ENCODE results near the gene ACOT8.
"Not testable (repeated sequence)": the region's sequence is repeated elsewhere in the genome, so short reads cannot be mapped to it uniquely, and the experiment has no call there.

ACOT8 gene

DNA sequence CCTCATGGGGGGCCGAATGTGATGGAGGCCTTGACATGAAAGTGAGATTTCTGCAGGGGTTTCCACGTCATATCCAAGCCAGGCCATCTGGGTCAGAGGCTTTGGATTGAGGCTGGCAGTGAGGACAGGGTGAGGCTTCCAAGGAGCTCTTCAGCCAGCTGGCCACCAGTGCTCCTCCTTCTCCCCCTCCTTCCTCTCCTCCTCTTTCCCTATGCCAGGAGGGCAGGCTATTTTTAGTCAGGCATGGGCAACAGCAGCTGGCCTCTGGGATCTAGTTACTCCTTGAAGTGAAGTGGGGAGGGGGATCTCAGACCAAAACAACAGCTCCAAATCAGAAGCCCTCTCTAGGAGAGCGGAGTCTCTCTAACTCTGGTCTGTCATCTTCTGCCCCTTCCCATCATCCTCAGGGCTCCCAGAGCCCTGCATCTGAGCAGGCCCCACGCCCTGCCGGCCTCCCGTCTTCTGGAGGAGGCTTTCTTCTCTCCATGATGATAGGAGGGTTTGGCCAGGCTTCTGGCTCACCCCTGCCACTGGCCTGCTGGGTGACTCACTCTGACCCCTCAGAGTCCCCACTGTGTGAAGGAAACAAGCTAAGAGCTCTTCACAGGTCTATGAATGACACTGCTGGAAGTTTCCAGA is 30.7 kb downstream of the ACOT8 start:
- no peak for DNase-seq

DNA sequence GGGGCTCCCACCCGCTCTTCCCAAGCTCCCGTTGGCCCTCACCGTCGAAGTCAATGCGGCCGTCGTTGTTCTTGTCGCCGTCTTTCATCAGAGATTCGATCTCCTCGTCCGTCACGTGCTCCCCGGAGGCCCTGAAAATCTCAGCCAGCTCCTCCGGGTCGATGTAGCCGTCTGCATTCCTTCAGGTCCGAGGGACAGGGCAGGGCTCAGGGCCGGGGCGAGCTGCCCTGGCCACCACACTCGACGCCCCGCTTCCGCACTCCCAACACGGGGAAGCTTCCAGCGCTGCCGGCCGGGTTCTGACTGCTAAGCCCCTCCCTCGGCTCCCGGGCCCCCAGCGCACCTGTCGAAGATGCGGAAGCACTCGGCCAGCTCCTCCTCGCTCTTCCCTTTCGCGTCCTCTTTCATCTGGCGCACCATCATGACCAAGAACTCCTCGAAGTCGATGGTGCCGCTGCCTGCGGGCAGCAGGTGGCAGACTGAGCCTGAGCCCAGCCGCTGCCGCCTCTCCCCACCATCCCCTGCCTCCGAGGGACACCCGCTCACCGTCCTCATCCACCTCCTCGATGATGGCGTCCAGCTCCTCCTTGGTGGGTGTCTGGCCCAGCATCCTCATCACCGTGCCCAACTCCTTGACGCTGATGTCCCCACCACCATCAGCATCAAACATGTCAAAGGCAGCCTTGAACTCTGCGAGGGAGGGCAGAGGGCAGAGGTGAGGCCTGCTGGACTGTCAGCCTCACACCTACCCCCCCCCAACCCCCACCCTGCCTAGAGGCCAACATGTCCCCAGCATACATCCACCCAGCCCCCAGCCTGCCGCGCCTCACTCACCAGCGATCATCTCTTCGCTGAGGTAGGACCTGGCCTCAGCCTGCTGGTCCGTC is 33.0 kb downstream of the ACOT8 start:
- peak; percentile 55 to 57 for DNase-seq

DNA sequence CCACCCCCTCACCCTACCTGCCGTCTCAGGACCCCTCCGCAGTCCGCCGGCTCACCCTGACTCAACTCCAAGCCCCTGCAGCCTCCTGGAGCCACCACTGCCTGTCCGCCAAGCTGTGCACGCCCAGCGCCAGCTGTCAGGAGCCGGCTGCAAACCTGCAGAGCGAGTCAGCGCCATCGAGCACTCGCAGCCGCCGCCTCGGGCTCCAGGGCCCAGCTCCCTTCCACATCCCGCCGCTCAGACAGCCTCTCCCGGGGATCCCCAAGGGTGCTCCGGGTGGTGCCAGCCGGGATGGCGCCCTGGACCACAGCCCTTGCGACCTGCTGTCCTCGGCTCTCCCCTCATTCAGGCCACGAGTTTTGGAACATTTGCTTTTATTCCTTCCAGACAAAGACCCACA is 34.3 kb downstream of the ACOT8 start:
- no peak for DNase-seq

DNA sequence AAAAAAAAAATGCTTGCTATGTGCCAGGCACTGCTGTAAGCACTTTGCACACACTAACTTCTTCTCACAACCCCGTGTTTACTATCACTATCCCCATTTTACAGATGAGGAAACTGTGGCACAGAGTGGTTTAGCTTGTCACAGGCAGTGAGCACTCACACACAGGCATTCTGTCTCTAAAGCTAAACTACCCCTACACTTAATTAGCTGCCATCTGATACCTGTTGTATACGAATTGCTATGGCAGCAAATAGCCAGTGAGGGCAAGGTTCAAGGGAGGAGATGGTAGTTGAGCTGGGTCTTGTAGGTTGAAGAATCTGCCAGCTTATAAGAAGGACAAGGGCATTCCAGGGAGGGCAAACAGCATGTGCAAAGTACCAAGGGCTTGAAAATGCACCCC is 35.2 kb downstream of the ACOT8 start:
- DNase-seq = no peak

DNA sequence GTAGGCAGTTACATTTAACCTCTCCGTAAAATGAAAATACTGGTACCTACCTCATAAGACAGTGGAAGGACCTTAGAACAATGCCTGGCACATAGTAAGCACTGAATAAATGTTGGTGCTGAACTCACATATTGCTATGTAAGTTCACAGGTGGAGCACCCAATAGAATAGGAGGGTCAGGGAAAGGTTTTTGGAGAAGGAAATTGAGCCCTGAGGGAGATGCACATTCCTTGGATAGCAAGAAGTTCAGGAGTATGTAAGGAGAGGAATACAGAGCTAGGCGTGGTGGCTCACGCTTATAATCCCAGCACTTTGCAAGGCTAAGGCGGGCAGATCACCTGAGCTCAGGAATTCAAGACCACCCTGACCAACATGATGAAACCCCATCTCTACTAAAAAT is 37.7 kb downstream of the ACOT8 start:
- no peak for DNase-seq

DNA sequence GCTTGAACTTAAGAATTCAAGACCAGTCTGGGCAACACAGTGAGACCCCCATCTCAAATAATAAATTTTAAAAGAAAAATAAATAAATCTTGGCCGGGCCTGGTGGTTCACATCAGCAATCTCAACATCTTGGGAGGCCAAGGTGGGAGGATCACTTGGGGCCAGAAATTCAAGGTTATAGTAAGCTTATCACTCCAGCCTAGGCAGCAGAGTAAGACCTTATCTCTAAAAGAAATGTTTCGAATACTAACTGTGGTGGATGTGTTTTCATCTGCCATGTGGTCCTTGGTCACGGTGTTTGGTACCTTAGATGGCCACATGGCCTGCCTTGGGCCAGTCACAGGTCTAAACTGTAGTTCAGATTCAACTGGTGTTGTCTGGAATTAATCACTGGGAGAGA is 39.0 kb downstream of the ACOT8 start:
- no peak for DNase-seq

DNA sequence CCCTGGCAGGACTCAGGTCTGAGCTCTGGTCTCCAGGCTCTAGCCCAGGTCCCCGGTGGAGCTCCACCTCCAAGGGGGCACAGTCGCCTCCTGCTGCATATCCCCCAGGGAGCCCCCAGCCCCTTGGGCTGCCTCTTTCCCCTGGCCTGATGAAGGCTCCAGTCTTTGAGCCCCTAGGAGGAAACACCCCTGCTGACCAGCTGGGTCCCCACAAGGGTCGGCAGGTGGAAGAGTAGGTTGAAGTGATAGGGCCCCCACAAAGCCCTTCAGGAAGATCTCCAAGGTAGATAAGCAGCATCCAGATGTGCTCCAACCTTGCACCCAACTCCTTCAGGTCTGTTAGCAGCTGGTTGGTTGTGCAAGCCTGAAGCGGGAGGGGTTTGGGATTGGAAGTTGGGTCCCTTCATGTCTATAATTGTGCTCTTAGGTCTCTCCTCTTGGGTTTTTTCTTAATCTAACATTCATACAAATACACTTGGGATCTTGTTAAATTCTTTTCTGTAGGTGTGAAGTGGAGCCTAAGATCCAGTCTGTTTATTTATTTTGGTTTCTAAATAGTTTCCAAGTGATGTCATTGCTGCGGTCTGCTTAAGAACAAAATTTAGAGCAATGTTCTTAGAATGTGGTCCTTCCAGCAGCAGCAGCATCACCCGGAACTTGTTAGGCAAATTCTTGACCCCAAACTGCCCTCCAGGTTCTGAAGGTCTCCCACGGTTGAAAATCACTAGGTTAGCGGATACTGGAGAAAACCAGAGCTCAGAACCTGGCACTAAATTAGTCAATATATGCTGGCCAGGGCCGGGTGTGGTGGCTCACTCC is 39.6 kb downstream of the ACOT8 start:
- DNase-seq = no peak

DNA sequence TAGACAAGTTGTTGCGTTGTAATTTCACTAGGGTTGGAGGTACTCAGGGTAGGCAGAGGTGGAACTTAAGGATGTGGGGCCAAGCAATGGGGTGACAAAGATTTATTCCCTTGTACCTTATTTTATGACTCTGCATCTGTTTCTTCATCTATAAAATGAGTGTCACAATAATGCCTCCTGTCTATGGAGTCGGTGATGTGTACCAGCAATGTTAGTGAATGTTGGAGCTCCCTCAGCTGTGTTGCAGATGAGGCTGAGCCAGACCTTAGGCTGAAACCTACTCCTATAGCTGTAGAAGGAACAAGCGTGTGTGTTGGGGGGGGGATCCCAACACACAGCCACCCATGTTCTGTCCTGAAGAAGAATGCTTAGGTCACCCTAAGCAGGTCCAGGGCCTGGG is 40.2 kb downstream of the ACOT8 start:
- DNase-seq = no peak

DNA sequence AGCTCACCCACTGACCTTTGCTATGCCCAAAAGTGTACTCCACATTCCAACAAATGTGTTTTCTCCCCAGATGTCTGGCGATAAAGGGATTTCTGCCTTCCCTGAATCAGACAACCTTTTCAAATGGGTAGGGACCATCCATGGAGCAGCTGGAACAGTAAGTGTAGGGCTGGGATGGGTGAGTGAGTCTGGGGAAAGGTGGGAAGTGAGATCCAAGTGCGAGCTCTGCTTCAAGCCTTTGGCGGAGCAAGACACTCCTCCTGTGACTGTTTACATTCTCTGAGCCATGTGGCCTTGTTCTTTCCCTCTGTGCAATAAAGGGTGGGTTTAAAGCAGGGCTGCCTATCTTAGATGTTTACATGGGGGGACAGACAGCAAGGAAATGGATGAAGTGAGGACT is 42.9 kb downstream of the ACOT8 start:
- DNase-seq = no peak

DNA sequence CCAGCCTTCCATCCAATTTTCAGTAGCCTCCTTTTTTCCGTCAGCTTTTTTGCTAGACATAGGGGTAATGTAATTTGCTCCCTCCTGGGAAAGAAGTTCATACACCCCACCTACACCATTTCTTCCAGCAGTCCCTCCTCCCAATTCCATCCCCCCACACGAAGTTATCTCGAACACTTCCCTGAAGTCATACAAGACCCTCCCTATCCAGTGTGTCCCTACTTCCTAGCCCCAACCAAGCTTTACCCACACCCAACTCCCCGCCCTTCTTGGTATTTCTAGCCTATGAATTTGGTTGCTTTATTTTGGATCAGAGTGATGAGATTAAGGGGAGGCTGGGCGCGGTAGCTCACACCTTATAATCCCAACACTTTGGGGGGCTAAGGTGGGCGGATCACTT is 43.7 kb downstream of the ACOT8 start:
- no peak for DNase-seq

DNA sequence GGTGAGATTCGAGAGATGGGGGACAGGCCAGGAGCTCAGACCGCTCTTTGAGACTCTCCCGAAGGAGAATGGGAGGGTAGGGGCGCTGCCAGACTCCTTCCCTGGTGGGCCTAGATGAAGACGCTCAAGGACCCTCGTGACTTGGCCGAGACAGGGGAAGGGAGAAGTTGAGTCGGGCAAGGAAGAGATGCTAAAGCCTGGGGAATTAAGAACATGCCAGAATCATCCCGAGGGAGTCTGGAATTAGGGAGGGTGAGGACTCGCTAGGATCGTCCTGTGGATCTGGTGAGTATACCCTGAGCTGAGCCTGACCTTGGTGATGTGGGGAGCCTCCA is 44.2 kb downstream of the ACOT8 start:
- no peak for DNase-seq

DNA sequence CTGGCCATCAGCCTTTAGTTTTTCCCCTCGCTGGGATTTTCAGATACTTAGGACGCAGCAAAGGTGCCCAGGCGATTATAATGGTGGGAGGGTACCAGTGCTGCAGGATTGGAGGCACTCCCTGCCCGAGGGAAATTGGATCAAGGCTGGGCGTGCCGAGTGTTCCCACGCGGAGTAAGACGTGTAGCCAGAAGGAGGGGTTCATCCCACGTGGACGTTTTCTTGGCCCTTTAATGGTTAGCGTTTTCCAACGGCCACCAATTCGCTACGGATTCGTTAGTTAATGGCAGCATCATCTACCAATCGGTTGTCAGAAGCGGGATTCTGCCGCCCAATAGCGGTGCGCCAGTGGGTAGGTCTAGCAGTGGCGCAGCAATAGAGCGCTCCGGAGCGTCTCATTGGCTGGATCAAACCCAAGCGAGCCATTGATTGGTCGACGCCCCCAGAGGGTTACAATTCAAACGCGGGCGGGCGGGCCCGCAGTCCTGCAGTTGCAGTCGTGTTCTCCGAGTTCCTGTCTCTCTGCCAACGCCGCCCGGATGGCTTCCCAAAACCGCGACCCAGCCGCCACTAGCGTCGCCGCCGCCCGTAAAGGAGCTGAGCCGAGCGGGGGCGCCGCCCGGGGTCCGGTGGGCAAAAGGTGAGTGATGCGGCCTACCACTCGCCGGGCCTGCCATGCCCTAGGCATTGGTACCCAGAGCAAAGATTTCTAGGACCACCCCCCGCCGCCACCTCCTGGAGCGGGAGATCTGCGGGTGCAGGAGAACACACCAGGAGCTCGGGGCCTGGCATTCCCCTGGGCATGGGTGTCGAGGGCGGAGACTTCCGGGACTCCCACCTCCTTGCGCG is 44.8 kb downstream of the ACOT8 start, which contains the start of gene UBE2C:
Gene UBE2C (plus strand): TSS at position 488 of the 849 bp plus-strand sequence. CDS start 52 bp downstream, at position 540.
- DNase-seq = peak; percentile 96 to 98

DNA sequence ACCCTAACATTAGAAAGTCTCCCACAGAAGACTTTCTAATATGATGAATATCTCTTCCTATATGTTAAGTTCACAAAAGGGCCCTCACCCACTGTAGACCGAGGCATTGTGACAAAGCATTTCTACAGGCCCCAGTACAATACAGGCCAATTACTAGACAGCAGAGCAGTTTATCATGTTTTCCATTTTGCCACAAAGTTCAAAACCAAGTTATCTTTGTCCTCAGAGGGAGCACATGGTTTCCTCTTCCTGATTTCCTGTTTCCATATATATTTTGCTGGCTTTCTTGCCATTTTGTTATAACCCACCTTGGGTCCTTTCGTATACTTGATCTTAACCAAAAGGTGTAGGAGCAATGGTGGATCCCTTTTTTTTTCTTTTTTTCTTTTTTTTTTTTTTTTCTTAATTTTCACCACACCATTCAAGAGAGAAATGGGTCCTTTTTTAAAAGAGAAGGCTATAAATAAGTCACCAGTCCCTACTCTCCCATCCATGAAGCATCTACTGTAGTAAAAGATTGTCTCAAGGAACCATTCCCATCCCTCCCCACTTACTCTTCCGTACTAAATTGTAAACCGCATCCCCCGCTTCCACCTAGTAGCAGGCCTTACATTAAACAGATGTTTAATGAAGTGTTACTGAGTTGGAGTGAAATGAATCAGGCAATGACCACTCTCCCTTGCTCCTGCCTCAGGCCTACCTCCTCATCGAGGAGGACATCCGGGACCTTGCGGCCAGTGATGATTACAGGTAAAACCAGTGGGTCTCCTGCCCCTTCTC is 46.8 kb downstream of the ACOT8 start:
- DNase-seq = no peak

DNA sequence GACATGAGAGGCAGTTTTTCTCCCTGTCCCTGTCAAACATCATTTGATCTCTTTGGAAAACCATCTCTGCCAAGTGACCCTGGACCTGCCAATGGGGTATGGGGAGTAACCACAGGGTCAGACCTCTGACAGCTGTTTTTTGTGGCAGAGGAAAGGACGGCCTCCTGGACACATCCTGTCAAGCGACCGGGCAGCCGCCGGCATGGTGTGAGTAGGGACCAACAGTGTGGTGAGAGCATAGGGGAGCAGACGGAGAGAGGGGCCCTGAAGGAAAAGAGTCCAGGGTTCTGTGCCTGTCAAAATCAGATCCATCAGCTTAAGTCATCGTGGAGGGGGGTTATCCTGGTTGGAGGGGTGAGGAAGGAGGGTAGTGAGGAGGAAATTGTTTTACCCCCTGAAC is 55.3 kb downstream of the ACOT8 start:
- DNase-seq = no peak

DNA sequence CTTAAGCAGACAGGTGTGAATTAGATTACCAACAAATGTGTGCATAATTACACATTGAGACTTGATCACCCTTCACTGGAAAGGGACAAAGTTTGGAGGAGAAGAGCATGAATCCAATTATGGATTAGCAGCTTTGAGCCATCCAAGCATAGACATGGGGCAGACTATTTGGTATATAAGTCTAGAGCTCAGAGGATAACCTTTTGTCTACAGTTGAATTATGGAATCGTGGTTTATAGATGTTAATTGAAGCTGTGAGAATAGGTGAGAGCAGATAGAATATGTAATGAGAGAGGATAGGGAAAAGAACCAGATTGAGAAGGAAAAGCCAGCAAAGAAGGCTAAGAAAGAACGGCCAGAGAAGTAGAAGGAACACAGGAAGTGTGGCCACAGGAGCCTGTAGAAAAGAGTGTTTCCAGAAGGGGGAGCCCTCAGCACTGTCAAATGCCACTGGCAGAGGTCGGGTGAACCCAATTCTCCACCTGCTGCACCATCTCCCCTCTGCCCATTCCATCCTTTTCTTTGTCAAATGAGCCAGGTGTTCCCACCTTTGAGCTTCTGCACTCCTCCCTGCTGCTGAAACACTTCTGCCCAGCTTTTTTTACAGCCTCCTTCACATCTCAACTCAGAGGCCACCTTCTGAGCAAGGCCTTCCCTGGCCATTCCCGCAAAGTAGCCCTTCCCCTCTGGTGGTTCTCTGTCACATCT is 58.1 kb downstream of the ACOT8 start:
- DNase-seq = peak; percentile 66 to 73

DNA sequence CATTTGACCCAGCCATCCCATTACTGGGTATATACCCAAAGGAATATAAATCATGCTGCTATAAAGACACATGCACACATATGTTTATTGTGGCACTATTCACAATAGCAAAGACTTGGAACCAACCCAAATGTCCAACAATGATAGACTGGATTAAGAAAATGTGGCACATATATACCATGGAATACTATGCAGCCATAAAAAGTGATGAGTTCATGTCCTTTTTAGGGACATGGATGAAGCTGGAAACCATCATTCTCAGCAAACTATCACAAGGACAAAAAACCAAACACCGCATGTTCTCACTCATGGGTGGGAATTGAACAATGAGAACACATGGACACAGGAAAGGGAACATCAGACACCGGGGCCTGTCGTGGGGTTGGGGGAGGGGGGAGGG is 59.2 kb downstream of the ACOT8 start:
- not testable (repeated sequence) for DNase-seq

DNA sequence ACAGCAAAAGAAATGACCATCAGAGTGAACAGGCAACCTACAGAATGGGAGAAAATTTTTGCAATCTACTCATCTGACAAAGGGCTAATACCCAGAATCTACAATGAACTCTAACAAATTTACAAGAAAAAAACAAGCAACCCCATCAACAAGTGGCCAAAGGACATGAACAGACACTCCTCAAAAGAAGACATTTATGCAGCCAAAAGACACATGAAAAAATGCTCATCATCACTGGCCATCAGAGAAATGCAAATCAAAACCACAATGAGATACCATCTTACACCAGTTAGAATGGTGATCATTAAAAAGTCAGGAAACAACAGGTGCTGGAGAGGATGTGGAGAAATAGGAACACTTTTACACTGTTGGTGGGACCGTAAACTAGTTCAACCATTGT is 59.7 kb downstream of the ACOT8 start:
- DNase-seq = not testable (repeated sequence)

DNA sequence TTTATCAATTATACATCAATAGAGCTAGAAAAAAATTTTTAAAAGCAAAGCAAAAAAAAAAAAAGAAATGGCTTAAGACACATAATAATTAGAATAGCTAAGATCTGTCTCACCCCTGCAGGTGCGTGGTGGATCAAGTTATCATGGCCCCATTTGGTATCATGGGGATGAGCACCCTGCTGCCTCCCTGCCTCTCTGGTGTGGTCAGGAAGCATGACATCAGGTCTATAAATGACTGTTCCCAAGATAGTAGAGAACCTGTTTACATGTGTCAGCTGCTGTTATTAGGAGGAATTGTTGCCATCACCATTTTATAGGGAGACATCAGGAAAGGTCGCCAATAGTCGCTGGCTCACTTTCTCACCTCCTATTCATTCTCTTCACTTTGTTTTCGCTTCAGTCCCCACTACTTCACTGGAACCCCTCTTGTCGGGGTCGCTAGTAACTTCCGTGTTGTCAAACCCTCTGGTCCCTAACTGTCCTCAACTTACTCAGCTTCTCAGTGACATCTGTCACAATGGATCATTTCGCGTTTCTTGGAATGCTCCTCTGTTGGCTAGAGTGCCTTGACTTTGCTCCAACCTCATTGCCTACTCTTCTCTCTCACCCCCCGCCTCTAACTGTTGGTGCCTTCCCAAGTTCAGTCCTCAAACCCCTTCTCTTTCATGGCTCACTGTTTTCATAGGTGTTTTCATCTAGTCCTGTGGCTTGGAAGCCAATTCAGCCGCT is 60.7 kb downstream of the ACOT8 start:
- no peak for DNase-seq

DNA sequence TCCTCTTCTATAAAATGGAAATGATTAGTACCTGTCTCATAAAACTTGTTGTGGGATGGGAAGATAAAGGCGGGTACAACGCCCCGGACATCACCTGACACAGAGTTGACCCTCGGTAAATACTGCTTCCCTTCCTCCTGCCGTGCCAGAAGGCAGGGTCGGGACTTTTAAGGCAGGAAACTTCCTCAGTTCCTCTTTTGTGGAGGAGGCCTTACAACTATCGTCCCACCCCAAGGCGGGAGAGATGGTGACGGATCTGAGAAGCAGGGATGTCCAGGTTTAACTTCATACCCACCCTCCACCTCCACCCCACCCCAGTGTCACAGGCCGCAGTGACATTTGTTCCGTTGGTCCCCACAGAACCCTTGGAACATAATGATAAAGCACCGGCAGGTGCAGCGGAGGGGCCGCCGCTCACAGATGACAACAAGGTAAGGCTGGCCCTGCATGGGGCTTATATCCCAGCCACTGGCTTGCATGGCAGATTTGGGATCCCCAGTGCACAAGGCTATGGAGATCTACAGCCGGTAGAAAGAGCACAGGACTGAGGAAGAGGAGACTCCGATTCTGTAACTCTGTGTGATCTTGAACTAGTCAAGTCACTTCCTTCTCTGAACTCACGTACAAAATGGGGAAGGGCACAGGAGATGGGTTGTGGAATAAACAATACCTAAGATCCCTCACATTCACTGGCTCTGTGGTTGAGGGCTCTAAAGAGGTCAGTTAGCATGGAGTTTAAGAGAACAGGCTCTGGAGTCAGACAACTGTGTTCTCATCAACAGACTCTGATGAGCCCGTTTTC is 64.7 kb downstream of the ACOT8 start:
- DNase-seq = peak in 1 of 2 donors; percentile 41
